Measurements from ENCODE around the gene AMZ1. TPM values are rescaled to one million over a fixed set of nuclear protein-coding genes. Genes with fewer than 3 reads are reported as not detected.
"Not testable (repeated sequence)": the region's sequence is repeated elsewhere in the genome, so short reads cannot be mapped to it uniquely, and the experiment has no call there.

Gene AMZ1
- polyA plus RNA-seq, 1 donor: 0.34 TPM

DNA sequence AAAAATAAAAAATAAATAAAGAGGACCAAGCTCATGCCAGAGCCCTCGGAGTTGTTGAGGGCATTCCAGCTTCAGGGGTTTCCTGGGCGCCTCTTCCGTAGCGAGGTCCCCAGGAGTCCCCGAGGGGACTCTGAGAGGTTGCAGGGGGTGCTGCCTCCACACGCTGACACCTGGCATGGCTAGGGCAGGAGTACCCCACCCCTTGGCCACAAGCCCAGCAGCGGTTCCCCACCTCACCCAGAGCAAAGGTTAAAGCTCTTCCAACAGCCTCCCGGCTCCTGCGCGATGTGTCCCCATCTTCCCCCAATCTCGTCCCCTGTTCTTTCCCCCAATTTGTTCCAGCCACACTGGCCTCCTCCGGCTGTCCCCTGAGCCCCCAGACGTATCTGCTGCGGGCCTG, 4.5 kb downstream of the AMZ1 start:
- Histone ChIP-seq H3K4me3 (ENCODE audit: low read length) (no peak overlapping the region), H3K4me1 (ENCODE audit: control insufficient read depth, insufficient read depth, low read length) (peaks cover 4% of the 10 kb centered on the region), H3K9me3 (ENCODE audit: control insufficient read depth, low read depth, low read length) (no peaks in the 10 kb centered on the region), H3K36me3 (ENCODE audit: control insufficient read depth, insufficient read depth, low read length) (no peaks in the 10 kb centered on the region), H3K27me3 (ENCODE audit: control insufficient read depth, insufficient read depth, low read length) (peaks cover 27% of the 10 kb centered on the region), H3K27ac (ENCODE audit: low read length) (no peak overlapping the region)
- no CpG with 5 or more reads among the region's 14 CpGs for WGBS (ENCODE audit: insufficient coverage, low lambda C conversion rate)
- no peak for DNase-seq

DNA sequence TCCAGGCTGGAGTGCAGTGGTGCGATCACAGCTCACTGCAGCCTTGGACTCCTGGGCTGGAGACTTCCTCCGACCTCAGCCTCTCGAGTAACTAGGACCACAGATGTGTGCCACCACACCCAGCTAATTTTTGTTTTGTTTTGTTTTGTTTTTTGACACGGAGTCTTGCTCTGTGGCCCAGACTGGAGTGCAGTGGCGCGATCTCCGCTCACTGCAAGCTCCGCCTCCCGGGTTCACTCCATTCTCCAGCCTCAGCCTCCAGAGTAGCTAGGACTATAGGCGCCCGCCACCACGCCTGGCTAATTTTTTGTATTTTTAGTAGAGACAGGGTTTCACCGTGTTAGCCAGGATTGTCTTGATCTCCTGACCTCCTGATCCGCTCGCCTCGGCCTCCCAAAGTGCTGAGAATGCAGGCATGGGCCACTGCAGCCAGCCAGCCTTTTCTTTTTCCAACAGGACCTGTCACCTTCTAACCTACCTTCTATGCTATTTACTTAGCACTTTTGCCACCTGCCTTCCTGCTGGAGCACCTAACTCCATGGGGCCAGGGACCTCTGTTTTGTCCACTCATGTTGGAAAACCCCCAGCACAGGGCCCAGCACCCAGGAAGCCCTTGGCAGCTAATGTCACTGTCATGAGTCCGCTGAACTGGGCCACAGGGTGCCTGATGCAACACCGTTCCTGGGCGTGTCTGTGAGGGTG, 5.6 kb downstream of the AMZ1 start:
- H3K36me3 ChIP-seq (ENCODE audit: control insufficient read depth, insufficient read depth, low read length): not testable (repeated sequence)
- WGBS (ENCODE audit: insufficient coverage, low lambda C conversion rate): 100% methylated on average over 2 of the region's 19 CpGs

DNA sequence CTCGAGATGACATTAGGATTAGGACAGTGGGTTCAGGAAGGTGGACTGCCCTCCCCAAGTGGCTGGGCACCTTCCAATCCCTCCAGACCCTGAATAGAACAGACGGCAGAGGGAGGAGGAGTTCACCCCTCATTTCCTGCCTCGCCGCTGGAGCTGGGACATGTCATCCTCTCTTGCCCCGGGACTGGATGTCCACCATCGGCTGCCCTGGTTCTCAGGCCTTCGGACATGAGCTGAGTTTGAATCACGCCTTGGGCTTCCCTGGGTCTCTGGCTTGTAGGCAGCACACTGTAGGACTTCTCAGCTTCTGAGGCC, 6.1 kb downstream of the AMZ1 start:
- peaks cover 15% of the 10 kb centered on the region for H3K27me3 ChIP-seq (ENCODE audit: control insufficient read depth, insufficient read depth, low read length)
- not testable (repeated sequence) for H3K9me3 ChIP-seq (ENCODE audit: control insufficient read depth, low read depth, low read length); H3K27ac ChIP-seq (ENCODE audit: low read length); H3K4me3 ChIP-seq (ENCODE audit: low read length); H3K36me3 ChIP-seq (ENCODE audit: control insufficient read depth, insufficient read depth, low read length); H3K4me1 ChIP-seq (ENCODE audit: control insufficient read depth, insufficient read depth, low read length); DNase-seq
- no CpG with 5 or more reads among the region's 8 CpGs for WGBS (ENCODE audit: insufficient coverage, low lambda C conversion rate)

More for the DNA sequence above, 5.6 kb downstream of the AMZ1 start:
- peaks cover 21% of the 10 kb centered on the region for H3K27me3 ChIP-seq (ENCODE audit: control insufficient read depth, insufficient read depth, low read length)
- not testable (repeated sequence) for H3K9me3 ChIP-seq (ENCODE audit: control insufficient read depth, low read depth, low read length); H3K4me3 ChIP-seq (ENCODE audit: low read length); DNase-seq; H3K27ac ChIP-seq (ENCODE audit: low read length); H3K4me1 ChIP-seq (ENCODE audit: control insufficient read depth, insufficient read depth, low read length)

DNA sequence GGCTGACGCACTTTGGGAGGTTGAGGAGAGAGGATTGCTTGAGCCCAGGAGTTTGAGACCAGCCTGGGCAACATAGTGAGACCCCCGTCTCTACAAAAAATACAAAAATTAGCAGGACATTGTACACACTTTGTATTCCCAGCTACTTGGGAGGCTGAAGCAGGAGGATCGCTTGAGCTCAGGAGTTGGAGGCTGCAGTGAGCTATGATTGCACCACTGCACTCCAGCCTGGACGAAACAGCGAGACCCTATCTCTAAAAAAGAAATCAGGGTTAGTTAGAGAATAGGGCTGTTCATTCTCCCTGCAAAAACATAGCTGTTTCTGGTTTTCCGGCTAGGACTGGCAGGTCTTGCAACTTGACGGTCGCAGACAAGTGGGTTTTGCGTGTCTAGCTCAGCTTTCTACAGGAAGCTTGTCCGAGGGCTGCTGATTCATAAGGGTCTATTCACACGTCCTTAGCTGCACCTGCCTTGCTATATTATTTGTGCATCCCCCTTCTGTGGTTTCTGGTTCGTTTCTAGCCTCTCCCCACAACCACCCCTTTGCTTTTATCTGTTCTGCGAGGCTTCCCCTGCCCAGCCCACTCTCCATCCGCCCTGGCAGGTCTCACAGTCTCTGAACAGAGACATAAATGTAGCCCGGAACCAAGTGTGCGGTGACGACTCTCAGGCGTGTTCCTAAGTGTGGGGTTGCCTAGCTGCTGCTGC, 10.7 kb downstream of the AMZ1 start:
- Histone ChIP-seq H3K36me3 (ENCODE audit: control insufficient read depth, insufficient read depth, low read length) (no peaks in the 10 kb centered on the region), H3K4me1 (ENCODE audit: control insufficient read depth, insufficient read depth, low read length) (no peaks in the 10 kb centered on the region), H3K4me3 (ENCODE audit: low read length) (no peak overlapping the region), H3K9me3 (ENCODE audit: control insufficient read depth, low read depth, low read length) (peaks cover 3% of the 10 kb centered on the region), H3K27me3 (ENCODE audit: control insufficient read depth, insufficient read depth, low read length) (no peaks in the 10 kb centered on the region), H3K27ac (ENCODE audit: low read length) (no peak overlapping the region)
- 40% methylated on average over 2 of the region's 18 CpGs for WGBS (ENCODE audit: insufficient coverage, low lambda C conversion rate)
- no peak for DNase-seq

DNA sequence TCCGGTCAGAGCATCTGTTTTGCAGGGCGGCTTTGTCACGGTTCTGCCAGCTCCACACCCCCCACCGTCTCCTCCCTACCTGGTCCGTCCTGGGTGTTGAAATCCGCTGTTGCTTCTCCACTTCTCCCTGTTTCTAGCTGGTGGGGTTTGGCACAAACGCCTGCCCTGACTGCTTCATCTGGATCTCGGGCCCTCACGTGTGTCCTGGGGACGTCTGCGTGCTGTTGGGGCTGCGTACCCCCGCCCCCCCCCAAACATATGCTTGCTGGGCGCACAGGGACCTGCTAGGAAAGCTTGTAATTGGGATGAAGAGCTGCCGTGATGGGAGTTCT, 11.3 kb downstream of the AMZ1 start:
- H3K27ac ChIP-seq (ENCODE audit: low read length): no peak overlapping the region
- WGBS (ENCODE audit: insufficient coverage, low lambda C conversion rate): no CpG with 5 or more reads among the region's 15 CpGs
- DNase-seq: no peak
- no peaks in the 10 kb centered on the region for H3K36me3 ChIP-seq (ENCODE audit: control insufficient read depth, insufficient read depth, low read length)
- H3K27me3 ChIP-seq (ENCODE audit: control insufficient read depth, insufficient read depth, low read length): no peaks in the 10 kb centered on the region
- no peak overlapping the region for H3K4me3 ChIP-seq (ENCODE audit: low read length)
- no peaks in the 10 kb centered on the region for H3K4me1 ChIP-seq (ENCODE audit: control insufficient read depth, insufficient read depth, low read length)
- H3K9me3 ChIP-seq (ENCODE audit: control insufficient read depth, low read depth, low read length): peaks cover 3% of the 10 kb centered on the region

DNA sequence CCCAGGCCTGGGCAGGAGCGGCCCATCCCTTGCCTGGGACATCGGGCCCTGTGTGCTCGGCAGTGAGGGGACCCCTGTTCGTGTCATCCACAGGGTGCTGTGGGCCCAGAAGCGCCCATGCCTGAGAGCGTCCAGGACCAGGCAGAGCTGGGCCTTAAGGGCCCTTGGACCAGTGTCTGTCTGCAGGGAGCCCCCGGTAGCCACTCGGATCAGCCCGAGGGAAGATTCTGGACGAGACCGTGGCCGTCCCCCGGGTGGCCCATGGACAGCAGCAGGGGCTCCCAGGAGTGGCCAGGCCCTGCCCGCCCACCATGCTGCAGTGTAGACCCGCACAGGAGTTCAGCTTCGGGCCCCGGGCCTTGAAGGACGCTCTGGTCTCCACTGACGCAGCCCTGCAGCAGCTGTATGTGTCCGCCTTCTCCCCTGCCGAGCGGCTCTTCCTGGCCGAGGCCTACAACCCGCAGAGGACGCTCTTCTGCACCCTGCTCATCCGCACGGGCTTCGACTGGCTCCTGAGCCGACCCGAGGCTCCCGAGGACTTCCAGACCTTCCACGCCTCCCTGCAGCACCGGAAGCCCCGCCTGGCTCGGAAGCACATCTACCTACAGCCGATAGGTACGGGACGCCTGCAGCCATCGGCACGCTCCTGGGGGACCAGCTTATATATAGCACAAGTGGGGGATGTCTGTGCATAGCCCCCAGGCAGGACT, 12.3 kb downstream of the AMZ1 start:
- Histone ChIP-seq H3K27ac (ENCODE audit: low read length) (no peak overlapping the region), H3K4me3 (ENCODE audit: low read length) (no peak overlapping the region), H3K4me1 (ENCODE audit: control insufficient read depth, insufficient read depth, low read length) (no peaks in the 10 kb centered on the region), H3K27me3 (ENCODE audit: control insufficient read depth, insufficient read depth, low read length) (no peaks in the 10 kb centered on the region), H3K36me3 (ENCODE audit: control insufficient read depth, insufficient read depth, low read length) (no peaks in the 10 kb centered on the region), H3K9me3 (ENCODE audit: control insufficient read depth, low read depth, low read length) (peaks cover 3% of the 10 kb centered on the region)
- no CpG with 5 or more reads among the region's 40 CpGs for WGBS (ENCODE audit: insufficient coverage, low lambda C conversion rate)
- no peak for DNase-seq

DNA sequence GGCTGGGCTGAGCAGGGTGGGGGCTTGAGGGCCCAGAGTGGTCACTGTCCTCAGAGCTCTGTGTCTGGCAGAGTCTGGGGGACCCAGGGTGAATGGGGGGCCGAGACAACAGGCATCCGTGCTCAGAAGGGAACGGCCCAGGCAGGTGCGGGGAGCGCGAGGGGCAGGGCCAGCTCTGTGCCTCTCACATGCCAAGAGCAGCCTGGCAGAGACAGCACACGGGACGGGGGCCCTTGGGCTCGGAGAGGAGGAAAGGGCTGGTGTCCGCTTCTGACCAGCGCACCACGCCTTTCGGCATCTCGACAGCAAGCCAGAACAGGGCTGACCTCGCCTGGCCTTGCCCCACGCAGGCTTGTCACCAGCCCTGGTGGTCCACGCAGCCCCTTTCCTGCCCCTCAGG, 13.4 kb downstream of the AMZ1 start:
- Histone ChIP-seq H3K4me3 (ENCODE audit: low read length) (no peak overlapping the region), H3K36me3 (ENCODE audit: control insufficient read depth, insufficient read depth, low read length) (no peaks in the 10 kb centered on the region), H3K27me3 (ENCODE audit: control insufficient read depth, insufficient read depth, low read length) (no peaks in the 10 kb centered on the region), H3K4me1 (ENCODE audit: control insufficient read depth, insufficient read depth, low read length) (no peaks in the 10 kb centered on the region), H3K27ac (ENCODE audit: low read length) (no peak overlapping the region), H3K9me3 (ENCODE audit: control insufficient read depth, low read depth, low read length) (peaks cover 3% of the 10 kb centered on the region)
- no peak for DNase-seq
- no CpG with 5 or more reads among the region's 17 CpGs for WGBS (ENCODE audit: insufficient coverage, low lambda C conversion rate)

- no CpG with 5 or more reads among the region's 12 CpGs for WGBS (ENCODE audit: insufficient coverage, low lambda C conversion rate)
- Histone ChIP-seq H3K27ac (ENCODE audit: low read length) (no peak overlapping the region), H3K4me1 (ENCODE audit: control insufficient read depth, insufficient read depth, low read length) (no peaks in the 10 kb centered on the region), H3K36me3 (ENCODE audit: control insufficient read depth, insufficient read depth, low read length) (no peaks in the 10 kb centered on the region), H3K9me3 (ENCODE audit: control insufficient read depth, low read depth, low read length) (peaks cover 3% of the 10 kb centered on the region), H3K4me3 (ENCODE audit: low read length) (no peak overlapping the region), H3K27me3 (ENCODE audit: control insufficient read depth, insufficient read depth, low read length) (no peaks in the 10 kb centered on the region)
- DNase-seq: no peak
Measured at GRCh38 chr7:2701832-2702593, 14.0 kb downstream of the AMZ1 start.

DNA sequence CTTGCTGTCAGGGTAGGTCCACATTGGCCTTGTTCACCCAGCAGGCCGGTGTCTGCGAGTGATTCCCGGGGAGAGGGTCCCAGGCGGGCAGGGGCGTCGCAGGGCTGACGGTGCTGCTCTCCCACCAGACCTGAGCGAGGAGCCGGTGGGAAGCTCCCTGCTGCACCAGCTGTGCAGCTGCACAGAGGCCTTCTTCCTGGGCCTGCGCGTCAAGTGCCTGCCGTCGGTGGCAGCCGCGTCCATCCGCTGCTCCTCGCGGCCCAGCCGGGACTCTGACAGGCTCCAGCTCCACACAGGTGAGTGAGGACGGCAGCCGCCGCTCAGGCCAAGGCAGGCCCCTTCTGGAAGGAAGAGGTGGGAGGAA, 14.6 kb downstream of the AMZ1 start:
- Histone ChIP-seq H3K9me3 (ENCODE audit: control insufficient read depth, low read depth, low read length) (peaks cover 3% of the 10 kb centered on the region), H3K36me3 (ENCODE audit: control insufficient read depth, insufficient read depth, low read length) (no peaks in the 10 kb centered on the region), H3K4me3 (ENCODE audit: low read length) (no peak overlapping the region), H3K27me3 (ENCODE audit: control insufficient read depth, insufficient read depth, low read length) (no peaks in the 10 kb centered on the region), H3K27ac (ENCODE audit: low read length) (no peak overlapping the region), H3K4me1 (ENCODE audit: control insufficient read depth, insufficient read depth, low read length) (no peaks in the 10 kb centered on the region)
- no CpG with 5 or more reads among the region's 22 CpGs for WGBS (ENCODE audit: insufficient coverage, low lambda C conversion rate)
- DNase-seq: no peak

GRCh38 chr7:2705371-2706096, 17.5 kb downstream of the AMZ1 start:
- no peak for DNase-seq
- no peaks in the 10 kb centered on the region for H3K4me1 ChIP-seq (ENCODE audit: control insufficient read depth, insufficient read depth, low read length)
- H3K36me3 ChIP-seq (ENCODE audit: control insufficient read depth, insufficient read depth, low read length): no peaks in the 10 kb centered on the region
- peaks cover 7% of the 10 kb centered on the region for H3K9me3 ChIP-seq (ENCODE audit: control insufficient read depth, low read depth, low read length)
- no peak overlapping the region for H3K27ac ChIP-seq (ENCODE audit: low read length)
- no peaks in the 10 kb centered on the region for H3K27me3 ChIP-seq (ENCODE audit: control insufficient read depth, insufficient read depth, low read length)
- H3K4me3 ChIP-seq (ENCODE audit: low read length): no peak overlapping the region
- WGBS (ENCODE audit: insufficient coverage, low lambda C conversion rate): no CpG with 5 or more reads among the region's 14 CpGs
